Left kidney (tissue), 2 donors: ENCODE results near the gene FOXJ3. TPM values are rescaled to one million over a fixed set of nuclear protein-coding genes. Genes with fewer than 3 reads are reported as not detected.

Source experiments
- DNase-seq: peaks from one replicate; pipeline ENCODE4 v3.0.0-alpha.2; 2013
- polyA plus RNA-seq: library from polyadenylated mRNA; unstranded; fragments of 120-200 nt; gene quantifications from one replicate; pipeline ENCODE4 v1.2.1, GENCODE V29; 2013; ENCODE audit not compliant: insufficient read length

FOXJ3 gene
- polyA plus RNA-seq, 1 donor: 58.1 TPM

DNA sequence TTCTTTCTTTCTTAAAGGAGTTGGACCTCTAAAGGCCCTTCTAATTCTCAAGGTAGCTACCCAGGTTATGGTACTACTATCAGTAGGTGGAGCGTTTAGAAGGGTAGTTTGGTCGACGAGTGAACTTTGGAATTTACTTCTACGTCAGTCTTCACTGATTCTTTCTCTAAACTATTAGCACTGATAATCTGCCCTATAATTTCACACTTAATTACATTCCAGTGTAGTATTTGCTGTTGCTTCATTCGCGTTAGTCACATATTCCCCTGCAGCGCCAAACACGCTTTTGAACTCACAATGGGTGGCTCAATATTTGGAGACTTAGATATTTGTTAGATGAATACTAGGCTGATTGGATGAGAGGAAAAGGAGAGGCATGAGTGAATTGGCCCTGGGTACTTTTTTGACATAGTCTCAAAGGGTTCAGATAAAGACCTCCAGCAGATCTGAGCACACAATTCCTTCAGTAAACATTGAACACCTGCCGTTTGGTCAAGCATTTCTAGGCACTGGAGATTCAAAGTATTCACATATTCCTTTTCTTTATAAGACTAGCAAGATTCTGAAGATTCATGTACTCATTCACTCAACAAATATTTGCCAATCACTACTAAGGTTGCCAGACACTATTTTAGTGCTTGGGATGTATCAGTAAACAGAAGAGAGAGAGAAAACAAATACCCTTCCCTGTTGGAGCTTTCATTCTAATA is 929 bp upstream of the FOXJ3 start:
- no peak for DNase-seq

DNA sequence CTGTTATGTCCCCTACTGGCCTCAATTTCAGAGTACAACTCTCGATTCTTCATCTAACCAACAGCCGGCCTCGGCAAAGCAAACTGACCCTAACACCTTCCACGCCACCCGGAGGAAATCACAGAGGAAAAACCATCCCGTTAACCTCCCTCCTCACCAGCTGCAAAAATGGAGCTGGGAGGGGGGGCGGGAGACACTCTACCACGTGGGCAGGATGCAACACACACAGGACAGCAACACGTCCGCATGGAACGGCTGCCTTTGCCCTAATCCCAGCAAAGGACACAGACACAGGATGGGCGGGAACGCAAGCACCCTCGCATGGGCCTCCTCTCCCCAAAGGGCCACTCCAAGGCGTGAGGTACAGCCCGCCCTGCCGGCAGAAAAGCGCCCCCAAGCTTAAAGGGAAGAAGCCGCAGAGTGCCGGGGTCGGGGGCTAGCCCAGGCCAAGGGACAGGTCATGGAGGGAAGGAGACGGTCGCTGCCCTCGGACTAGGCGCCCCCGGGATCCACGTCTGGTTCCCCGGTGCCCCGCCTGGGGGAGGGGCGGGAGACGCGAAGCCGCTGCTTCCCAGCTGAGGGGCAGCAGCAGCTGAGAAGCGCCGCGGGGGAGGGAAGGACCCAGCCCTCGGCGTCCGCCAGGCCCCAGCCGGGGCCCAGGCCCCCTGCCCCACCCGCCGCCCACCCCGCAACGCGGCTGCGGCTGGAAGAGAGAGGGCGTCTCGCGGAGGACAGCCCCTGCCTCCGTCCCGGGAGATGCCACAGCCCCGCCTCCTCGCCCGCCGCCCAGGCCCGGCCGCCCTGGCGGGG is 590 bp downstream of the FOXJ3 start:
- no peak for DNase-seq

- no peak for DNase-seq
These were observed 1.3 kb downstream of the FOXJ3 start for GRCh38 chr1:42333662-42334239.

DNA sequence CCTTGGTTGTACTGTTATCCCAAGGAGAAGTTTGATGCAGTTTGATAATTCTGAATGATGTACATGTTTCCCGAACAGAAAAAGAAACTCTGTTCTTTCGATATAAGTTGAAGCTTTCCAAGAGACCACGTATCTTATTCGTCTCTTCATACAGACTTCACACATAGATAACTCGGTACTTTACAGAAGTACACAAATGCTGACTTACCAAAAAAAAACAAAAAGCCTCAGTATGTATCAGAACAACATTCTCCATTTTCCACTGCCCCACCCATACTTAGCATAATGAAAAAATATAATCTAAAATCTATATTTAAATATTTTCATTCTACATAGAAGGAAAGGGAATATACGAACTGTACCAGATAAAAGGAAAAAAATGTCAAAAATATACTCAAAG is 2.2 kb downstream of the FOXJ3 start:
- no peak for DNase-seq

DNA sequence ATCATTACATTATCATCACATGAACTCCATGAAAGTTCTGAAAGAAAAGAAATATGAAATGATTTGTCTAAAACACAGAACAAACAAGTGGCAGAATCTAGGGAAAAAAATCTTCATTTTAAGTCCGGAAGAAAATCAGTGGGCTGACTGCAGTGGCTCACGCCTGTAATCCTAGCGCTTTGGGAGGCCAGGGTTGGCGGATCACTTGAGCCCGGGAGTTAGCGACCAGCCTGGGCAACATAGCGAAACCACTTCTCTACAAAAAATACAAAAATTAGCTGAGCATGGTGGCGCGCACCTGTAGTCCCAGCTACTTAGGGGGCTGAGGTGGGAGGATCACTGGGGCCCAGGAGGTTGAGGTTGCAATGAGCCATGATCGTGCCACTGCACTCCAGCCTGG is 4.8 kb downstream of the FOXJ3 start:
- no peak for DNase-seq

- no peak for DNase-seq
These were observed 6.0 kb downstream of the FOXJ3 start for GRCh38 chr1:42328916-42329496.

DNA sequence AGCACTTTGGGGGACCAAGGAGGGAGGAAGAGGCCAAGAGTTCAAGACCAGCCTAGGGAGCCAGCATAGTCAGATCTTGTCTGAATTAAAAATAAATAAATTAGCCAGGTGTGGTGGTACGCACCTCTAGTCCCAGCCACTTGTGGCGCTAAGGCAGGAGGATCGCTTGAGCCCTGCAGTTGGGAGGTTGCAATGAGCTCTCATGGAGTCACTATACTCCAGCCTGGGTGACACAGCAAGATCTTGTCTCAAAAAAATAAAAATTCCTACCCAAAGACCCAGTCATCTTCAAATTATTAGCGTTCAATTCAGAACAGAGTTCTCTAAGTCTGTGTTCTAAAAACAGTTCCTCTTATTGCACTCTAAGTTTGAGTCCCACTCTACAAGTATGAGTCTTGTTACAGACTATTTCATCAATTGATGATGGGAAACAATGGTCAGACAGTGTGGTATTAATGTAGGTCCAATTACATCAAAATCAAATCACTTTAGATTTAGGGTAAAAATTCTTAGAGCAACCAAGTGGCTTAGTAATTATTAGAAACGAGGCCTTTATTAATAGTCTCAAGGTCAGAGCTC is 6.9 kb downstream of the FOXJ3 start:
- DNase-seq: no peak

GRCh38 chr1:42325014-42325402 is 10.0 kb downstream of the FOXJ3 start:
- DNase-seq: no peak

- DNase-seq: no peak
These were observed 10.5 kb downstream of the FOXJ3 start for GRCh38 chr1:42324398-42325013.

DNA sequence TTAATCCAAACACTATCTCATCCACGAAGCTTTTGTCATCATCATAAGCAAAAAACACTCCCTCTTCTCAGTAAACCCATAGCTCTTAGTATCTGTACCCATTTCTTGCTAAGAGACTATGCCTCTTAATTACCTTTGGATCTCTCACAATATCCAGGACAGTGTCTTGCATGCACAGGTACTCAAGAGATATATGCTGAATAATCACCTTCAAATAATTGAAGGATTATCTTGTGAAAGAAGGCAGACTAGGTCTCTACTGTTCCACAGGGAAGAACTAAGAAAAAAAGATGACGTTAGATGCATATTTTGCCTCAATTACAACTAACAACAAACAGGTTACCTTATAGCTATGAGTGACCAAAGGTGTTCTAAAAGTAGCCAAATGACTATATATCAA is 11.5 kb downstream of the FOXJ3 start:
- DNase-seq: no peak

DNA sequence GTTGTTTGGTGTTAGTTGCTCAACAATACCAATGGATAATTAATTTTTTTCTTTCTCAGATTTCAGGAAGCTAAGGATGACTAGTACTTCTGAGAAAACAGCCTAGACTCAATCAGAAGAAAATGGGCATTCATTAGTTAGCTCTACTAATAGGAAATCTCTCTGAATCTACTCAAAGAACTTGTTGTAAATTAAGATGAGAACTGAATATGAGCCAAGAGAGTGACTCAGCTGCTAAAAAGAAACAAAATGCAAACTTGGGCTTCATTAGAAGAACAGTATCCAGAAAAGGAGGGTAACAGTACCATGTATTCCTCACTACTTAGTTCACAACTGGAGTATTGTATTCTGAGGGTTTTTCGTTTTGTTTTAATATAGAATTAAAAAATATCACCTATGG is 12.5 kb downstream of the FOXJ3 start:
- no peak for DNase-seq

DNA sequence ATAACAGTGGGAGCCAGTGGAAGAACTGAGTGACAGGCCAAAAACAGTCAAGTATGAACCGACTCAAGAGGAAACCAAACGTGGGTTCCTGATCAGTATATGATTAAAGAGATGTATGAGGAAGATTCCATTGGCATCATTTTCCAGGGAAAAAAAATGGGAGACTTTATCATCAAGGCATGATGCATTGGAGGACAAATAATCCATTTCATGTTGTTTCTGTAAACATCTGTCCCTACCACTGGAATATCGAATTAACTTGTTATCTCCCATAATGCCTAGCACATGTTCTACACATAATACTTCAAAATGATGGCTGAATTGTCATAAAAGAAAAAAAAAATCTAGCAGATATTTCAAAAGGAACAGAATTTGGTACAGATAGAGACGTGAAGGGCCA is 13.3 kb downstream of the FOXJ3 start:
- no peak for DNase-seq

DNA sequence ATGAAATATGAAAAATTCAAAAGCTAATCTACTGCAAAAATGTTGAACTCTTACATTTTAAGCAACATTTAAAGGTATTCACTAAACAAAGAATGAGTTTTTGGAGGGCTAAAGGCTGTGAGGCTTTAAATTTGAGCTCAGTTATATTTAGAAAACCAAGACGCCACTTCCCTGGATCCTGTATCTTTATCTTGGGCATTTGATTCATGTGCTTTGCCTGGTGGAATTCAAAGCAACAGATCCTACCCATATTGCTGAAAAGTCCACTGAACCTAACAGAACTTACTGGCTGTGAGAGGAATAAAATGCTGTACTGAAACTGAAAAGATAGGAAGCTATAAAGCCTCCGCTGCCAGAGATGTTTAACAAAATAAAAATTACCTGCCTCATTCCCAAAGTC is 14.3 kb downstream of the FOXJ3 start:
- DNase-seq: no peak

- no peak for DNase-seq
These were observed 15.1 kb downstream of the FOXJ3 start for GRCh38 chr1:42319871-42320484.

GRCh38 chr1:42319128-42319851 is 15.7 kb downstream of the FOXJ3 start:
- no peak for DNase-seq

DNA sequence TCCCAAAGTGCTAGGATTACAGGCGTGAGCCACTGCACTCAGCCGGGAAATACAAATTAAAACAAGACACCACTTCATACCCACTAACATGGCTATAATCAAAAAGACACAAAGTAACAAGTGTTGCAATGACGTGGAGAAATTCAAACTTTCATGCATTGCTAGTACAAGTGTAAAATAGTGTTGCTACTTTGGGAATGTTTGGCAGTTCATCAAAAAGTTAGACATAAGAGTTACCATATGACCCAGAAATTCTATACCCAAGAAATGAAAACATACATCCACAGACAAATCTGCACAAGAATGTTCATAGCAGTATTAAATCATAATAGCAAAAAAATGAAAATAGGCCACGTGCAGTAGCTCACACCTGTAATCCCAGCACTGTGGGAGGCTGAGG is 16.4 kb downstream of the FOXJ3 start:
- no peak for DNase-seq

GRCh38 chr1:42317308-42317707 is 17.7 kb downstream of the FOXJ3 start:
- DNase-seq: no peak

DNA sequence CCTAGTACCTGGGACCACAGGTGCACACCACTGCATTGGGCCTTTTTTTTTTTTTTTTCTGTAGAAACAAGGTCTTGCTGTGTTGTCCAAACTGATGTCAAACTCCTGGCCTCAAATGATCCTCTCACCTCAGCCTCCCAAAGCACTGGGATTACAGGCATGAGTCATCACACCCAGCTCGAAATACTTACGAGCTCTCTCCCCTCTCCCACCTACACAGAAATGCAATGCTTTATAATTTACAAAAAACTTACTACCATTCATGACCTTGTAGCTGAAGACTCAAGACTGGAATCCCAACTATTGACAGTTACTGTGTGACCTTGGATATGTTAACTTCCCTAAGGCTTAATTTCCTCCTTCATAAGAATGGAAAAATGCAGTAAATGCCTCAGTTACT is 18.7 kb downstream of the FOXJ3 start:
- no peak for DNase-seq

DNA sequence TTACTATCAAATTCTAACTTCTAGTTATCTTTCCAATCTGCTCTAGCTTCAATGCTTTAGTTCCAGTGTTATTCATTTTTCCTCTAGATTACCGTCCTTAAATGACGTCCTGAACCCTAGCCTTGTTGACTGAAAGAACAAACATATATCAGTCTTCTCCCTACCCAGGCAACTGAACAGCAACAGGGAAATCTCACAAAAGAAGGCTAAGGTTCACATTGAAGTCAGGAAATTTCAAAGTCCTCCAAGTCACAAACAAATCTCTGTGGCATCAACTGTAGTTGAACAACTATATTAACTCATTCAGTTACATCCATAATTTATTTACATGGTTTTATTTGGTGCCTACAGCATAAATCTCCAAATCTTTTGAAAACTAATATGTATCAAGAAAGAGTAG is 19.5 kb downstream of the FOXJ3 start:
- DNase-seq: no peak

DNA sequence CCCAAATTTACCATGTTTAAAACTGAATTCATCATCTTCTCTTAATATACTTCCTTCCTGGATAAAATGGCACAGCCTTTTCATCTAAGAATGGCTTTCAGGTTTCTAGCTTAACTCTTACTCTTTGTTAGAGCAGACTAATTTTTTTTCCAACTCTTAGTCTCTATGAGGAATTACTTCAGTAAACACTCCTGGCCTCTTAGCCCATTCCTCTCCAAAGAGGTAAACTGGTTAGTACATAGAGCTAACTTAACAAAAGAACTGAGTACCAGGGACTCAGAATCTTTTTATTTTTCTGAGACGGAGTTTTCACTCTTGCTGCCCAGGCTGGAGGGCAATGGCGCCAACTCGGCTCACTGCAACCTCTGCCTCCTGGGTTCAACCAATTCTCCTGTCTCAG is 21.1 kb downstream of the FOXJ3 start:
- DNase-seq: no peak

DNA sequence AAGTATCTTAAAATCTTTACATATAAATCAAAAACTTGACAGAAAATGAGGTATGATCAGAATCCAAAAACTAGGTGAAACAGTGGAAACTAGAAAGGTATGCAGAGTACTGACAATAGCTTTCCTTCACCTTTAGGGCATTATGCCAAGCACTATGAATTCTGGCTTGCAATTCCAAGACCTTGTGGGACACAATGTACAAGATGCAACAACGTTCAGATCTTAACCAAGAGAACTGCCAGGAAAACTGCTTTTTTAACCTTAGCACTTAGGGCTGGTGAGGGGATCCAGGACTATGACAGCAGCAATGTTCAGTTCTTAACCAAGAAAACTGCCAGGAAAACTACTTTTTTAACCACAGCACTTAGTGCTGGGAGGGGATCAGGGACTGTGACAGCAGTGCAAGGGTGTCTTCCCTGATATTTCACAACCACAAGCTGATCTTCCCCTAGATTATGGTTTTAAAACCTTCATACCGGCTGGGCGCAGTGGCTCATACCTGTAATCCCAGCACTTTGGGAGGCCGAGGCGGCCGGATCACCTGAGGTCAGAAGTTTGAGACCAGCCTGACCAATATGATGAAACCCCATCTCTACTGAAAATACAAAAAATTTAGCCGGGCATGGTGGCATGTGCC is 22.3 kb downstream of the FOXJ3 start:
- no peak for DNase-seq
